HepG2 (cell line): Measurements from ENCODE around the gene CD300LF. TPM values are rescaled to one million over a fixed set of nuclear protein-coding genes. Genes with fewer than 3 reads are reported as not detected.

Source experiments
- AKNA ChIP-seq: sonication (generic); formaldehyde crosslinking; IDR thresholded peaks from 2 replicates; pipeline ENCODE4 v1.4.0; 2020; ENCODE audit warnings: missing genetic modification reagents, borderline replicate concordance
- ARID3A ChIP-seq: IDR thresholded peaks from 2 replicates; pipeline ENCODE4 v1.6.1; 2012; ENCODE audit warnings: low read depth, low read length, improper control_type of control experiment
- FIP1L1 ChIP-seq: fragments of 200-400 bp; formaldehyde crosslinking; IDR thresholded peaks from 2 replicates; pipeline ENCODE4 v1.6.1; 2018; ENCODE audit warnings: low read depth, mild to moderate bottlenecking, low read length, moderate library complexity, borderline replicate concordance; ENCODE audit not compliant: insufficient read depth
- KDM5A ChIP-seq: fragments of 200-600 bp; sonication (generic); IDR thresholded peaks from 2 replicates; pipeline ENCODE4 v1.7.0; 2018; ENCODE audit warnings: antibody characterized with exemption, mild to moderate bottlenecking, low read length, borderline replicate concordance
- KDM6A ChIP-seq: IDR thresholded peaks from 2 replicates; pipeline ENCODE4 v1.6.1; 2016; ENCODE audit warnings: low read depth
- NRL ChIP-seq: sonication (generic); formaldehyde crosslinking; IDR thresholded peaks from 2 replicates; pipeline ENCODE4 v1.5.0; 2020; ENCODE audit warnings: missing genetic modification reagents, mild to moderate bottlenecking, moderate library complexity, borderline replicate concordance
- SIX1 ChIP-seq: sonication (generic); formaldehyde crosslinking; IDR thresholded peaks from 2 replicates; pipeline ENCODE4 v1.4.0; 2020; ENCODE audit warnings: missing genetic modification reagents, borderline replicate concordance
- TCF7L2 ChIP-seq: IDR thresholded peaks from 2 replicates; pipeline ENCODE4 v1.6.1; 2011; ENCODE audit warnings: mild to moderate bottlenecking, low read depth, low read length, moderate library complexity
- ZNF235 ChIP-seq: sonication (generic); formaldehyde crosslinking; IDR thresholded peaks from 2 replicates; pipeline ENCODE4 v1.8.1; 2023; ENCODE audit warnings: mild to moderate bottlenecking, missing genetic modification reagents, borderline replicate concordance
- ZNF407 ChIP-seq: sonication (generic); formaldehyde crosslinking; IDR thresholded peaks from one replicate; pipeline ENCODE4 v1.5.1; 2020; ENCODE audit warnings: mild to moderate bottlenecking, missing genetic modification reagents; ENCODE audit errors: not compliant biosample characterization
- ZNF724P ChIP-seq: sonication (generic); formaldehyde crosslinking; IDR thresholded peaks from 2 replicates; pipeline ENCODE4 v1.8.0; 2022; ENCODE audit warnings: missing genetic modification reagents, borderline replicate concordance
- polyA plus RNA-seq, 8 experiments: library from polyadenylated mRNA; depleted of rRNA in 3 of 8; stranded (reverse) in 7 of 8; unstranded in 1 of 8; fragments of >200 nt; fragmentation: Illumina TruSeq in 4 of 8; extraction: Trizol in 4 of 8; gene quantifications; 2 replicates each; pipeline versions ENCODE4 v1.2.1 to v1.2.3, GENCODE V29; 2011 to 2016; ENCODE audit warnings: low read depth in 4 of 8, missing spikeins in 1 of 8, mixed read lengths in 1 of 8; ENCODE audit not compliant: insufficient read depth in 1 of 8
- total RNA-seq, 5 experiments: library from RNA; depleted of rRNA; stranded (reverse); fragments of >200 nt; fragmentation: Illumina TruSeq; extraction: Trizol; gene quantifications; 2 replicates each; pipeline ENCODE4 v1.2.3, GENCODE V29; 2016; ENCODE audit warnings: low read depth in 1 of 5

CD300LF gene
- total and polyA plus RNA-seq, 2 of the 13 experiments (the other 11 are each of a cell fraction or from before 2014, with no cell fraction given): not detected

DNA sequence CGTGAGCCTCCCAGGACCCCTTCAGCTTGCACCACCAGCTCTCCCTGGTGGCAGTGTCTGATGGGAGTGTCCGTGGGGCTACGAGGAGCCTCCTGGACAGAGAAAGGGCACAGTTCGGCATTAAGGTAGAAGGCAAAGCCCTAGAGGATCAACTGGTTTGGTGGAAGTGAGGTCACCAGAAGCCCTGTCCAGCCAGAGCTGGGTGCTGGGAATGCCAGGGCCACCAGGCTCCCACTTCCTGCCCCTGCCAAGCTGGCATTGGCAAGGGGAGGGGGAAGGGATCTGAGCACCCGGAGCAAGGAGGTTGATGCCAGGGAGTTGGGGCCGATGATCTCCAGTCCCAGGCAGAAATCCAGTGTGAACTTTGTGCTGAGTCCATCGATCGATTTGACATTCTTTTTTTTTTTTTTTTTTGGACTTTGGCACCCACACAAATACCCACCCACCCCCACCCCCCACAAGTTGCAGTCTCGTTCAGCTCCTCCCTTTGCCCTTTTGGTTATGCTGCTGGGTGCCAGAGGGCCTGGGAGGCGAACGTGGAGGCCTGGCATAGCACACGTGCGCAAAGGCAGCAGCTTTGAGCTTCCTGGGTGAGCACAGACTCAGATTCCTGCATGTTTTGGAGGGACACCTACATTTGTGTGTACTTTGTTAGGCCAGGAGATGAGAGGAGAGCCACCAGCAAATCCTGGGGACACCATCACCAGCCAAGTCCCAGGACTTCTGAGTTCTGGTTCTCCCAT lies 37.8 kb upstream of the CD300LF start (continued):
- TF ChIP-seq ZNF407 (CRISPR knock-in tag) (no peak), ARID3A (no peak), KDM6A (peak; percentile 92), TCF7L2 (no peak), FIP1L1 (no peak), AKNA (peak; percentile 82; the same call in 1 of the 2 replicates), ZNF235 (CRISPR knock-in tag) (no peak), KDM5A (no peak; the same call in 1 of the 2 replicates), NRL (peak; percentile 70), ZNF724P (peak; percentile 62; the same call in 1 of the 2 replicates), SIX1 (CRISPR knock-in tag) (no peak; the same call in 1 of the 2 replicates)
